ENCODE results near the gene ANGPTL4. TPM values are rescaled to one million over a fixed set of nuclear protein-coding genes. Genes with fewer than 3 reads are reported as not detected.
"Not testable (repeated sequence)": the region's sequence is repeated elsewhere in the genome, so short reads cannot be mapped to it uniquely, and the experiment has no call there.

The ANGPTL4 gene, protein sequence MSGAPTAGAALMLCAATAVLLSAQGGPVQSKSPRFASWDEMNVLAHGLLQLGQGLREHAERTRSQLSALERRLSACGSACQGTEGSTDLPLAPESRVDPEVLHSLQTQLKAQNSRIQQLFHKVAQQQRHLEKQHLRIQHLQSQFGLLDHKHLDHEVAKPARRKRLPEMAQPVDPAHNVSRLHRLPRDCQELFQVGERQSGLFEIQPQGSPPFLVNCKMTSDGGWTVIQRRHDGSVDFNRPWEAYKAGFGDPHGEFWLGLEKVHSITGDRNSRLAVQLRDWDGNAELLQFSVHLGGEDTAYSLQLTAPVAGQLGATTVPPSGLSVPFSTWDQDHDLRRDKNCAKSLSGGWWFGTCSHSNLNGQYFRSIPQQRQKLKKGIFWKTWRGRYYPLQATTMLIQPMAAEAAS
- not detected for total RNA-seq
- not detected for polyA plus RNA-seq

DNA sequence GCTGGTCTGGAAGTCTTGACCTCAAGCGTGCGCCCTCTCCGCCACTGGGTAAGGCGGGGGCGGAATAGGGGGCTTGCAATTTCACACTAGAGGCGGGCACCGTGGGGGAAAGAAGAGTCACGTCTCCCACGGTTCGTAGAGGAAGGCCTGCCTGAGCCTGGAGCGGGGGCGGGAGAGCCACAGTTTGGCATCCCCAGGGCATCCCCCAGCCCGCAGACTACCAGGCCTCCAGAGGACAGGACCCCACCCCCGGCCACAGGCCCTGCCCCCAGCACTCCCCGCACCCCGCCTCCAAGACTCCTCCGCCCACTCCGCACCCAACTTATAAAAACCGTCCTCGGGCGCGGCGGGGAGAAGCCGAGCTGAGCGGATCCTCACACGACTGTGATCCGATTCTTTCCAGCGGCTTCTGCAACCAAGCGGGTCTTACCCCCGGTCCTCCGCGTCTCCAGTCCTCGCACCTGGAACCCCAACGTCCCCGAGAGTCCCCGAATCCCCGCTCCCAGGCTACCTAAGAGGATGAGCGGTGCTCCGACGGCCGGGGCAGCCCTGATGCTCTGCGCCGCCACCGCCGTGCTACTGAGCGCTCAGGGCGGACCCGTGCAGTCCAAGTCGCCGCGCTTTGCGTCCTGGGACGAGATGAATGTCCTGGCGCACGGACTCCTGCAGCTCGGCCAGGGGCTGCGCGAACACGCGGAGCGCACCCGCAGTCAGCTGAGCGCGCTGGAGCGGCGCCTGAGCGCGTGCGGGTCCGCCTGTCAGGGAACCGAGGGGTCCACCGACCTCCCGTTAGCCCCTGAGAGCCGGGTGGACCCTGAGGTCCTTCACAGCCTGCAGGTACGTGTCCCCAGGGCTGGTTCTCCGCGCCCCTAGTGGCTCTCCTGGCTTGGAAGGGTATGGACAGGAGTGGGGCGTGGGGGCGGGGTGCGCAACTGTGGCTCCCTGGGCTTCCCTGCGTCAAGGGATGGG, at the start of gene ANGPTL4:
ANGPTL4 (plus strand) TSS at position 353 of the 969 bp plus-strand sequence; CDS start at position 520, 167 bp downstream.
- DNase-seq = peak; percentile 17 to 61 (median 30)
- H3K4me3 Mint-ChIP-seq = peak within 1 kb of the TSS; percentile 72 to 91 (median 85)
- no peaks in the 10 kb centered on the region for H3K9me3 ChIP-seq (ENCODE audit: control insufficient read depth in 1 of 2, low read length in 2 of 2)
- intact Hi-C loops (cut with micrococcal nuclease) = no loop called here
- H3K4me3 ChIP-seq (ENCODE audit: low read length in 2 of 2) = peak within 1 kb of the TSS in 1 of 2 donors; percentile 14
- H3K4me1 ChIP-seq (ENCODE audit: insufficient read depth, low read length) = peaks cover 17% of the 10 kb centered on the region
- no peaks in the 10 kb centered on the region for H3K36me3 ChIP-seq (ENCODE audit: insufficient read depth, low read length)
- peak within 1 kb of the TSS in 3 of 7 donors; percentile 71 to 84 (median 81) for H3K27ac Mint-ChIP-seq
- H3K4me1 Mint-ChIP-seq = peaks cover 3 to 22% (median 10%) of the 10 kb centered on the region in 4 donors
- peaks cover 28 to 36% of the 10 kb centered on the region in 2 donors for H3K27me3 Mint-ChIP-seq
- CTCF ChIA-PET (ENCODE audit: partially characterized antibody) = interaction anchor here (2.2 kb wide), 1 partner anchor 10 kb away, joined by 17 read pairs; no protein-coding TSS in a partner anchor
- no peak within 1 kb of the TSS for H3K27ac ChIP-seq (ENCODE audit: low read depth, low read length)
- POLR2A ChIA-PET (ENCODE audit: partially characterized antibody) = interaction anchor here (1.6 kb wide), 1 partner anchor 26 kb away, joined by 4 read pairs; the partner anchor contains the start of gene RAB11B
- H3K9me3 Mint-ChIP-seq = no peaks in the 10 kb centered on the region
- H3K36me3 Mint-ChIP-seq = no peaks in the 10 kb centered on the region
- H3K27me3 ChIP-seq (ENCODE audit: insufficient read depth, low read length) = no peaks in the 10 kb centered on the region

- intact Hi-C loops (cut with micrococcal nuclease); H3K27ac ChIP-seq (ENCODE audit: low read depth, low read length); H3K4me3 Mint-ChIP-seq; H3K27me3 Mint-ChIP-seq; H3K9me3 ChIP-seq (ENCODE audit: control insufficient read depth in 1 of 2, low read length in 2 of 2); H3K27me3 ChIP-seq (ENCODE audit: insufficient read depth, low read length); H3K4me3 ChIP-seq (ENCODE audit: low read length in 2 of 2); H3K27ac Mint-ChIP-seq; CTCF ChIA-PET (ENCODE audit: partially characterized antibody); H3K9me3 Mint-ChIP-seq: not testable (repeated sequence)
- Histone ChIP-seq H3K36me3 (ENCODE audit: insufficient read depth, low read length) (peaks cover 23% of the 10 kb centered on the region), H3K4me1 (ENCODE audit: insufficient read depth, low read length) (peaks cover 13% of the 10 kb centered on the region)
- Mint-ChIP-seq H3K36me3 (peaks cover 10 to 23% of the 10 kb centered on the region in 2 donors), H3K4me1 (peaks cover 3 to 13% (median 9%) of the 10 kb centered on the region in 4 donors)
- peak in 1 of 5 donors; percentile 6 for DNase-seq
- POLR2A ChIA-PET (ENCODE audit: partially characterized antibody) = interaction anchor here (0.8 kb wide), 1 partner anchor 9 kb away, joined by 3 read pairs; no protein-coding TSS in a partner anchor
Measured at GRCh38 chr19:8314981-8315640, 48.8 kb upstream of the ANGPTL4 start.

DNA sequence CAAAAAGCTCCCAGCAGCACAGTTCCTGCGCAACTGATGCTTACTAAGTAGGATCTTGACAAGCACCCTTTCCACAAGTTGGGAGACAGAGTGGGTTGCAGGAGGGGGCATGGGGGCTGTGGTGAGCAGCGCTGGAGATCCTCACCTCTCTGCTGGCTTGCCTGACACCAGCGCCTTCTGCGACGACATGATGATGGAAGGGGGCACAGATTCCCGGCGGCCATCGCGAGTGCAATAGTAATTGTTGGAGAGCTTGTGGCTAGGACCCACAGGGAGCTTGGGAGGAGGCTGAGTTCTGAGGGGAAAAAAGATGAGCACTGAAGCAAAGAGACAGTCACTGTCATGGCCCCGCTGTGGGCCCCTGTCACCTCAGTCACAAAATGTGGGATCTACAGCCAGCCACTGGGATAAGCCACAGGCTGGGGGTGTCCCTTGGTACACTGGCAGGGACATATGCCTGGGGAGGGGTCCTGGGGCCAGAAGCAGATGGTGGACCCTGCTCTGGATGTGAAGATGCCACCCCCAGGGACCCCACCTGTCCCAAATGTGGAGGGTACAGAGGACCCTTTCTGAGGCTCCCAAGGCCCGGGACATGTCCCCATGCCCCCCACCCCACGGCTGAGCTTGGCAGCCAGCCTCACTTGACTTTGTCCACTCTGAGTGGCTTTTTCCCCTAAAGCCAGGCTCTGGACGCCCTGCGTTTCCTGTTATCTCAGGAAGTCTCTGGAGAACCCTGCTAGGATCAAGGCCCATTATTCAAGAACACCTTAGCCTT, 47.4 kb upstream of the ANGPTL4 start:
- Mint-ChIP-seq H3K27ac (no peak overlapping the region), H3K27me3 (no peaks in the 10 kb centered on the region), H3K36me3 (peaks cover 10 to 31% of the 10 kb centered on the region in 2 donors), H3K4me1 (peaks cover 6 to 26% (median 18%) of the 10 kb centered on the region in 4 donors), H3K4me3 (no peak overlapping the region), H3K9me3 (no peaks in the 10 kb centered on the region)
- ChIA-PET CTCF (ENCODE audit: partially characterized antibody) (interaction anchor here (0.7 kb wide), 3 partner anchors 47 to 1187 kb away, joined by 3 to 4 read pairs (median 3); no protein-coding TSS in a partner anchor), POLR2A (ENCODE audit: partially characterized antibody) (interaction anchor here (1.1 kb wide), 1 partner anchor 8 kb away, joined by 5 read pairs; the partner anchor contains the start of gene CD320)
- Histone ChIP-seq H3K4me1 (ENCODE audit: insufficient read depth, low read length) (peaks cover 21% of the 10 kb centered on the region), H3K27me3 (ENCODE audit: insufficient read depth, low read length) (no peaks in the 10 kb centered on the region), H3K36me3 (ENCODE audit: insufficient read depth, low read length) (peaks cover 18% of the 10 kb centered on the region), H3K9me3 (ENCODE audit: control insufficient read depth in 1 of 2, low read length in 2 of 2) (no peaks in the 10 kb centered on the region), H3K27ac (ENCODE audit: low read depth, low read length) (no peak overlapping the region), H3K4me3 (ENCODE audit: low read length in 2 of 2) (no peak overlapping the region)
- intact Hi-C loops (cut with micrococcal nuclease) = no loop called here
- no peak for DNase-seq

DNA sequence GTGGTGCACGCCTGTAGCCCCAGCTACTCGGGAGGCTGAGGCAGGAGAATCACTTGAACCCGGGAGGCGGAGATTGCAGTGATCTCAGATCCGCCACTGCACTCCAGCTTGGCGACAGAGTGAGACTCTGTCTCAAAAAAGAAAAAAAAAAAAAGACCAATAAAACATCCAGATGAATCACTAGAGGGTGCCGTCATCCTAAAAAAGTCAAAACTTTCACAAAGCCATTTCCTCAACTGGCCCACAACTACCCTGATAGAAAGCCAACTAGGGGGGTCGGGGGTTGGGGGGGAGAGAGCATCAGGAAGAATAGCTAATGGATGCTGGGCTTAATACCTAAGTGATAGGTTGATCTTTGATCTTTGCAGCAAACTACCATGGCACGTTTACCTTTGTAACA, 45.1 kb upstream of the ANGPTL4 start:
- ChIA-PET POLR2A (ENCODE audit: partially characterized antibody) (interaction anchor here (0.6 to 0.8 kb wide), 2 partner anchors 13 to 50 kb away, joined by 3 read pairs; no protein-coding TSS in a partner anchor), CTCF (ENCODE audit: partially characterized antibody) (interaction anchor here (0.7 kb wide), 2 partner anchors 8 to 448 kb away, joined by 3 read pairs; no protein-coding TSS in a partner anchor)
- Mint-ChIP-seq H3K4me1 (peaks cover 9 to 44% (median 33%) of the 10 kb centered on the region in 4 donors), H3K36me3 (peaks cover 16 to 43% of the 10 kb centered on the region in 2 donors), H3K4me3 (peak overlapping the region in 4 of 8 donors; percentile 29 to 44 (median 33)), H3K27ac (peak overlapping the region in 2 of 7 donors; percentile 88 to 99)
- peaks cover 22% of the 10 kb centered on the region for H3K36me3 ChIP-seq (ENCODE audit: insufficient read depth, low read length)
- H3K9me3 ChIP-seq (ENCODE audit: control insufficient read depth in 1 of 2, low read length in 2 of 2); H3K27me3 Mint-ChIP-seq; H3K9me3 Mint-ChIP-seq; H3K27ac ChIP-seq (ENCODE audit: low read depth, low read length); H3K4me3 ChIP-seq (ENCODE audit: low read length in 2 of 2); DNase-seq; H3K27me3 ChIP-seq (ENCODE audit: insufficient read depth, low read length); intact Hi-C loops (cut with micrococcal nuclease): not testable (repeated sequence)
- peaks cover 42% of the 10 kb centered on the region for H3K4me1 ChIP-seq (ENCODE audit: insufficient read depth, low read length)

DNA sequence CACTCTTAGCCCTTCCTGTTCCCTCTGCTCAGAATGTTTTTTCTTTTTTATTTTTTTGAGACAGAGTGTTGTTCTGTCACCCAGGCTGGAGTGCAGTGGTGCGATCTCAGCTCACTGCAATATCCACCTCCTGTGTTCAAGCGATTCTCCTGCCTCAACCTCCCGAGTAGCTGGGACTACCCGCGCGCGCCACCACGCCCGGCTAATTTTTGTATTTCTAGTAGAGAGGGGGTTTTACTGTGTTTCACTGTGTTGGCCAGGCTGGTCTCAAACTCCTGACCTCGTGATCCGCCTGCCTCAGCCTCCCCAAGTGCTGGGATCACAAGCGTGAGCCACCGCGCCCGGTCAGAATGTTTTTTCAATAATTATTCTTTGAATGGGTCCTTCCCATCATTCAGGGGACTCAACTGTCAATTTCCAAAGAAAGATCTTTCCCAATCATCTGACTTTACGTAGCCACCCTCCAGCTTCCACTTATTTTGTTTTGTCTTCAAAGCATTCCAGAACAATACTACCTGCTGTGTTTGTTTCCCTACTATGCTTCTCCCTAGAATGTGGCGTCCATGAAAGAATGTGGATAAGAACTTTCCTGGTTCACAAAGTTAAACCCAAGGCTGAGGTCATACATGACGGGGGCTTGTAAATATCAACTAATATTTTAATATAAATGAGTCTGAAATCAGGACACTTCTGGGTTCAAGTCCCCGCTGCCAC, 44.0 kb upstream of the ANGPTL4 start:
- Histone ChIP-seq H3K36me3 (ENCODE audit: insufficient read depth, low read length) (peaks cover 24% of the 10 kb centered on the region), H3K27me3 (ENCODE audit: insufficient read depth, low read length) (no peaks in the 10 kb centered on the region), H3K27ac (ENCODE audit: low read depth, low read length) (peak overlapping the region; percentile 97), H3K9me3 (ENCODE audit: control insufficient read depth in 1 of 2, low read length in 2 of 2) (no peaks in the 10 kb centered on the region), H3K4me3 (ENCODE audit: low read length in 2 of 2) (peak overlapping the region in 1 of 2 donors; percentile 96), H3K4me1 (ENCODE audit: insufficient read depth, low read length) (peaks cover 42% of the 10 kb centered on the region)
- ChIA-PET CTCF (ENCODE audit: partially characterized antibody) (interaction anchor here (0.8 to 2.8 kb wide), 4 partner anchors 8 to 377 kb away, joined by 3 to 27 read pairs (median 3); partner anchors contain the start of gene TIMM44), POLR2A (ENCODE audit: partially characterized antibody) (interaction anchor here (0.6 to 2.7 kb wide), 7 partner anchors 9 to 251 kb away, joined by 4 to 25 read pairs (median 8); partner anchors contain the start of genes CD320 and KANK3)
- Mint-ChIP-seq H3K27me3 (no peaks in the 10 kb centered on the region), H3K9me3 (no peaks in the 10 kb centered on the region), H3K4me1 (peaks cover 9 to 44% (median 33%) of the 10 kb centered on the region in 4 donors), H3K27ac (peak overlapping the region; percentile 97 to 99 (median 99)), H3K36me3 (peaks cover 11 to 35% of the 10 kb centered on the region in 2 donors), H3K4me3 (peak overlapping the region; percentile 94 to 99 (median 97))
- intact Hi-C loops (cut with micrococcal nuclease) = loop anchor here (10.0 kb wide), 1 partner anchor 165 kb away; no protein-coding TSS in a partner anchor
- DNase-seq = no peak
